Midbrain (tissue), 1 donor: ENCODE results near the gene OSBPL3.
A peak's percentile ranks its signal among the peaks of the same experiment; 100 is the strongest.

Experiments
- DNase-seq: peaks from one replicate; lab custom pipeline; 2025; lab: John Stamatoyannopoulos, UW

Gene OSBPL3

DNA sequence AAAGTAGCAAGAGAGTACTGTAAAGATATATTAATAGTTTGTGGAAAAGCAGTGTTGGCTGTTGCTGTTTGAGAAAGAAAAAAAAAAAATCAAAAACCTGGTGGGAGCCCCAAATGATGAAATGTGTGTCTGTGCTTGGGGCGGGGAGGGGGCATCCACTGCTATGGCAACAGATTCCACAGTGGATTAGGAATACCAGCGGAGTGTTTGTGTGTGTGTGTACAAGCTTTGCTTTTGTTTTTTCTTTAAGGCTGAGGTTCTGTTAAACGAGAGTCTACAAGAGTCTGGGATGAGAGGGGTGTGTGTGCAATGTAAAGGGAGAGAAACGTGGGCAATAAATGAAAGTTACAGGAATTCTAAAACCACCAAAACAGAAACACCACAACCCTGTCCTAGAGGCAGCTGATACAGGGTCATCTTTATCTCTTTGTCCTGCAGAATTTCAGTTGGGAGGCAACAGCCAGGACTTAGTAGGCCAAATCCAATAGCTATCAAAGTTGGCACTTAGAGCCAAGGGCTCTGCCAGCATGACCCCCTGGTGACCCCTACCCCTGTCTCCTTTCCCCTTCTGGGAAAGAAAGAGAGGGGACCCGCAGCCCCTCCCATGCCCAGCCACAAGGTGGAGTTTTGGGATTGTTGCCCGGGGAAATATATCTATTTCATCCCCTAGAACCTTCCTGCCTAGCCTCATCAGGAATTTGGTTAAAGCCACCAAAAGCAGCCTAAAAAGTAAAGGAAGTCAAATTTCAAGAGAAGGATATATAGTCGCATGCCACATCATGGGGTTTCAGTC, 85.4 kb downstream of the OSBPL3 start:
- DNase-seq = no peak

GRCh38 chr7:24891311-24891735, 88.7 kb downstream of the OSBPL3 start:
- no peak for DNase-seq

- DNase-seq = no peak
These were observed 90.4 kb downstream of the OSBPL3 start for GRCh38 chr7:24889611-24890010.

DNA sequence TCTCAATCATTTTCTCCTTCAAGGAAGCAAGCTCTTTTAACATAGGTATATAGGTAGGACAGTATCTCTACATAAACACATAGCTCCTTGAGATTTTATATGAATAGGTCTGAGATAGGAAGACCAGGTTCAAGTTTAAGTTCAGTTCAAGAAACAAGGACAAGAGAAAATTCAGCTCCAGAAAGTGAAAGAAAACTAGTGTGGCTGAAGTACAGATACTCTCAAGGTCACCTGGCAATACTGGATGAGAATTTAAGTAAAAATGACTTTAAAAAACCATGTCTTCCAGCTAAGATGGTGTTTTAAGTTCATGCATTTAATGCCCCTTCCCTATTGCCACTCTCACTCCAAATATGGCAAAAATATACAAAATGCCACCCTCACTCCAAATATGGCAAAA, 91.3 kb downstream of the OSBPL3 start:
- DNase-seq = no peak

DNA sequence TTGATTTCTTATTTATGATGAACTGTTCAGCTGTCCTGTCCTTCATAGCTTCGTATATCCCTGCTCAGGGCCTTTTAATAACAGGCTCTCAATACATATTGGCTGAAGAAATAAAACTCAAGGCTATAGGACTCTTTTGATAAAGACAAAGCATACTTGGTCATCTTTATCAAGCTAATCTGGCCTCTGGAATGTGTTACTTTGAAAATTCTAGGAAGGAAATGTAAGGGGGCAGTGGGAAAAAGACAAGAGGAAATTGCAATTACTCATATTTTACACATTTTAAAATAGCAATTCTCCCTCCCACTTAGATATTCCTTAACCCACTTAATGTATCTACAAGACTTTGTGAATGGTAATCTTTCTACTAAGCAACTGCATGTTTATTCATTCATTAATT, 94.3 kb downstream of the OSBPL3 start:
- DNase-seq = no peak

DNA sequence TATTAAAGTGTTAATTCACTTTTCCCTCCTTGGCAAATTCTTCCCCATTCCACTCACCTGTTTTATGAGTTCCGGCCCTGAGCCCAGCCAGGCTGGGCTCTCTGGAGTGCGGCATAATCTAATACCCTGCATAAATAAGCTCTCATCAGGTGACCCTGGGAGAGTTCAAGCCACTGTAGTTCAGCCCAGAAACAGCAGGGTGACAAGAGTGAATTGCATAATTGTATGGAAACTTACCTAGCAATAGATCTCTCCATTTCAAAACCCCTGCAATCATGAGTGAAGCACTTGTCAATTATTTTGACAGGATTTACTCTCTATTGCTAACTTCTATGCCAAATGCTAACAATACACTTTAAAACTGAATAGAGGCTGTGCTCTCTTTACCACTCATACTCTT, 94.7 kb downstream of the OSBPL3 start:
- DNase-seq = no peak

DNA sequence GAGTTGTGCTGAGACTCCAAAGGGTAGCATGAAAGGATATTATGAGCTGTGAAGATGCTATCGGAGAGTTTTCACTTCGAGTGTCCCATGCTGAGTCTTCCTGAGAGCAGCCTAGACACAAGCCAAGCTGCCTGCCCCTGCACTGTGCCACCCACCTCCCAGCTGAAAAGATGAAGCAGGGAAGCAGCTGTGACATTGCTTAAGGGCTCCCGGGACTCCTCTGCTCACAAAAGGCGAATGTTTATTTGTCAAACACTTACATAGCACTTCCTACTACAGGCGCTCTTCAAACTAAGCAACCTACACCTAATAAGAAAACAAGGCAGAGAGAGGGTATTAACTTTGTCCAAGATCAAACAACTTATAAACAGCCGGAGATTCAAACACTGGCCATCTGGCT, 95.6 kb downstream of the OSBPL3 start:
- no peak for DNase-seq

- no peak for DNase-seq
These were observed 96.4 kb downstream of the OSBPL3 start for GRCh38 chr7:24883622-24884013.

GRCh38 chr7:24882989-24883621, 96.9 kb downstream of the OSBPL3 start:
- no peak for DNase-seq

DNA sequence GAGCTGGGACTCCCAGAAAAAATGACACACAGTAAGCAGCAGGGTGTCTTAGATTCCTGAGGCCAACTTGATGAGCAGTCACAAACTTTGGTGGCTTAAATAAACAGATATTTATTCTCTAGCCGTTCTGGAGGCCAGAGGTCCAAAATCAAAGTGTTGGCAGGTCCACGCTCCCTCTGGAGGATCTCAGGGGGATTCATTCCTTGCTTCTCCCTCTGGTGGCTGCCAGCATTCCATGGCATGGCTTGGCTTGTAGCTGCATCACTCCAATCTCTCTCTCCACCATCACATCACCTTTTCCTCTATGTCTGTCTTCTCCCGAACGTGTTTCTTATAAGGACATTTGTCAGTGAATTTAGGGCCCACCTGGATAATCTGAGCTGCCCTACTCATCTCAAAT, 98.4 kb downstream of the OSBPL3 start:
- no peak for DNase-seq

- DNase-seq = no peak
These were observed 99.1 kb downstream of the OSBPL3 start for GRCh38 chr7:24880886-24881285.

GRCh38 chr7:24879291-24879690, 100.7 kb downstream of the OSBPL3 start:
- no peak for DNase-seq

- peak; percentile 14 for DNase-seq
These were observed 102.1 kb downstream of the OSBPL3 start for GRCh38 chr7:24877790-24878311.

- no peak for DNase-seq
These were observed 105.2 kb downstream of the OSBPL3 start for GRCh38 chr7:24874791-24875190.

DNA sequence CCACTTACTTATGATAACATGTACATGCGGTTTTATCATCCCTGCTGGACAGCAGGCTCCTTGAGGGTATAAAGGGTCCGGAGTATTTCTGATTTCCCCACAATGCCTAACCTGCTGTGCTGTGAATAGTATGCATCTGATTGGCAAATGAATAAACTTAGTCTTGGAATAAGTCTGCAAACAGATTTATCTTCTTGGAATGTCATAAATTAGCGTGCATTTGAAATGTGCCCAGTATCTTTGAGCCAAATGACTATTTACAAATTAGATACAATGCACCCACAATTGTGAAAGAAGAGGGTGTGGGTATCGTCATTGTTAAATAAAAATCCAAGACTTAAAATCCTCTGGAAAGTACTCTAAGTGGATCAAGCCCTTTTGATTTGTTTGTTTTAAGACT, 106.0 kb downstream of the OSBPL3 start:
- DNase-seq = no peak

- DNase-seq = no peak
These were observed 108.2 kb downstream of the OSBPL3 start for GRCh38 chr7:24871770-24872169.

GRCh38 chr7:24870766-24871165, 109.2 kb downstream of the OSBPL3 start:
- DNase-seq = no peak

DNA sequence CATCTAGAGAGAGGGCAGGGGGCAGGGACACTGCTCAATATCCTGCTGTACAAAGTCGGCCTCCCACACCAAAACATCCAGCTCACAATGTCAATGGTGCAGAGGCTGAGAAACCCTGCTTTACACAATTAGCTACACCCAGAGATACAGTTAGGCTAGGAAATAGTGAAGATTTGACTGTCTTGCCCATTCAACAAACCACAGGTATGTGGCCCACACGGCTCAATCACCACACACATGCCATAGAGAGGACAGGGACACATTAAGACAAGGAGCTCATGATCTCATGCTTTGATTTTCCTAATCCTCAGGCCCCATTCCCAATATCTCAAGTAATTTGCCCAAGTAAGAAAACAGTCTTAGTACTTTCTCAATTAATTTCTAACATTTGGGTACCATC, 110.4 kb downstream of the OSBPL3 start:
- no peak for DNase-seq

GRCh38 chr7:24868741-24869140, 111.2 kb downstream of the OSBPL3 start:
- DNase-seq = no peak

GRCh38 chr7:24866004-24866615, 113.9 kb downstream of the OSBPL3 start:
- DNase-seq = no peak

GRCh38 chr7:24864214-24864817, 115.7 kb downstream of the OSBPL3 start:
- no peak for DNase-seq

- DNase-seq = no peak
These were observed 116.4 kb downstream of the OSBPL3 start for GRCh38 chr7:24863626-24864025.

DNA sequence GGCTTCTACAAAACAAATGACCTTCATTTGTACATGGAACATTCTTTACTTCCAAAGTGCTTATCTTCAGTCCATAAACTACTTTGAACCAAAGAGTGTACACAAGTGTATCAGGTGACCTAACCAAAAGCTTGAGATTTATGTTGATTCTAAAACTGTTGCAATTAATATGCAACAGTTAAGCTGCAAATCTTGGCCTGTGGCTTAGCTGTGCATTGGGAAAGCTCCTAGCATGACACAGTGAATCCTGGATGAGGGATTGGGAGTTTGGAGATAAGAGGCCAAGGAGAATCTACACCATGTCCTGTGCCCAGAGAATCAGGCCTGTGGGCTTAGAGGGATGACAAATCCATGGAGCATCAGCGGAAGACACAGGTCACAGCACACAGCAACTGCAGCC, 117.5 kb downstream of the OSBPL3 start:
- no peak for DNase-seq
